ENCODE data around the gene RAI1. TPM values are rescaled to one million over a fixed set of nuclear protein-coding genes. Genes with fewer than 3 reads are reported as not detected.

RAI1 gene
- polyA plus RNA-seq, 1 donor from 2014 or later = 3.0 TPM

DNA sequence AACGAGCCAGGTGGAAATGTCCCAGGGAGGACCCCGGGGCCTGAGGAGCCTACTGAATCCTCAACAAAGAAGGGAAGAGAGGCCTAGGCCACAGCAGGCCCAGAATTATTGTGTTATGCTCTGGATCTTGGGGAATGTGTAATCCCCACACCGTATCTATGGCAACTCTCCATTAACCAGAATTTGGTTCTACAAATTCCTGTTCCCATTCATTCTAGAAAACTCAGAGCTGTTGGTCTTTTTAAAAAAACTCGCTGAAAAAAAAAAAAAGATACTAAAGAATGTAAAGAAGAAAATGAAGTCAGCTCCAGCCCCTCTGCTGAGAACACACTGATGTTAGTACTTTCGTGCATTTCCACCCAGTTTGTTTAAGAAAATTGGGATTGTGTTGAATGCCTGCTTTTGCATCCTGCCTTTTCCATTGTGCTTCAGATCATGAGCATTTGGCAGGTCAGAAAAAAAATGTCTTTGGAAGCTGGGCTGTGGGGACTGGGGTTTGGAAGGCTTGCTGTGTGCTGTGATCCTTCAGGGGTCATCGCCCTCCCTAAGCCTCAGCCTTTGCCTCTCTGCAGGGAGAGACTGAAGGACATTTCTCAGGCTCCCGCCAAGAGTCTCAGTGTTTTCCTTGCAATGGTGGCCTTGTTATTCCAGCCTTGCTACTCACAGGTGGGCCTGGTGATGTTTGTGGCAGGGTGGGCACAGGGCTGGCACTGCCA, 86.1 kb downstream of the RAI1 start:
- Mint-ChIP-seq H3K4me1 (peaks cover 16 to 21% (median 21%) of the 10 kb centered on the region in 3 donors), H3K27ac (peak overlapping the region in 1 of 3 donors; percentile 90)

DNA sequence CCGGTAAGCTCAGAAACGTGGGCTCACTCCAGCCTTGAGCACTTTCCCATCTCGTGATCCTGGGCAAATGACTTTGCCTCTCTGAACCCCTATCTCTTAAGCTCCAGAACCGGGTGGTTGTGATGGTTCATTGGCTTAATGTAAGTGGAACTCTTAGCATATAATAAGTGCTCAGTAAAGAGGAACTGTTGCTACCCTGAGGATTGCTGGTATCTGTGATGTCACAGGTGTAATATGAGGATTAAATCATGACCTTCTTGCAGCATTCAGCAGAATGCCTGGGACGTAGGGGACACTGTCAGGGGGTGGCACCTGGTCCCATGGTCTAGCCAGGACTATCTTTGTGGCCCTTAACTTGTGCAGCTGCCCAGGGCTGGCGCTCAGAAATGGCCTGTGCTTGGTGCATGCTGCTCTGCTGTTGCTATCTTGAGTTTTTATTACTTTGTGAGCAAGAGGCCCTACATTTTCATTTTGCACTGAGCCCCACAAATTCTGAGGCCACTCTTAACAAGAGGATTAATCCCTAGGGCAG, 86.7 kb downstream of the RAI1 start:
- peaks cover 6% of the 10 kb centered on the region for H3K36me3 Mint-ChIP-seq
- H3K9me3 Mint-ChIP-seq = no peaks in the 10 kb centered on the region
- H3K27ac Mint-ChIP-seq = no peak overlapping the region
- peaks cover 16 to 24% (median 21%) of the 10 kb centered on the region in 3 donors for H3K4me1 Mint-ChIP-seq
- no peaks in the 10 kb centered on the region for H3K27me3 Mint-ChIP-seq
- H3K4me3 Mint-ChIP-seq = no peak overlapping the region

More for the DNA sequence above, 86.1 kb downstream of the RAI1 start:
- H3K27me3 Mint-ChIP-seq = no peaks in the 10 kb centered on the region
- H3K9me3 Mint-ChIP-seq = no peaks in the 10 kb centered on the region
- H3K4me3 Mint-ChIP-seq = peak overlapping the region in 1 of 4 donors; percentile 66
- peaks cover 6% of the 10 kb centered on the region for H3K36me3 Mint-ChIP-seq

DNA sequence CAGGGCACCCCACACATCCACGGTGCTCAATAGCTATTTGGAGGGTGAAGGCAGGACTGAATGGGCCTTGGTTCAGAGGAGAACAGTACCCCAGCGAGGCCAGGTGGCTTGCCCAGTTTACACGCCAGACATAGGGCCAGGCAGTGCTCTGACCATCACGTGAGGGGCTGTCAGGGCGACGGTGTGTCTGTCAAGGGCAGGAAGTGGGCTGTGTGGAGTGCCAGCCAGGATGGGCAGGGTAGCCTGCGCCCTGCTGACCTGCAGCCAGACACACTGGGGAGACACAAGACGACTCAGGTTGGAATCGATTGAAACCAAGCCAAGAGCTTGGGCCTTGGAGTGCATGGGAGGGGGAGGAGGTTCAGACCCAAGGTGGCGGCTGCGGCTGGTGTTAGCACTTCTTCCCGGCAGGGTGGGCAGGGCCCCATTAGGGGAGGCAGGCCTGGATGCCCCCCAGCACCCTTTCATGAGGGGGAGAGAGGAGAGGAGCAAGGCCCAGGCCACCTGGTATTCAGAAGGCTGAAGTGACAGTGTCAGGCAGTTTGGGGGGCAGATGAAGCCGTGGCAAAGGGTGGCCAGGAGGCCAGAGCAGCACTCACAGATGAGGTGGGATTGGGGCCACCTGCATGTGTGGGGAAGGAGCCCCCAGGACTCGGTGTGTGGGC, 87.3 kb downstream of the RAI1 start:
- H3K4me3 Mint-ChIP-seq = no peak overlapping the region
- peaks cover 16 to 24% (median 23%) of the 10 kb centered on the region in 3 donors for H3K4me1 Mint-ChIP-seq
- no peaks in the 10 kb centered on the region for H3K27me3 Mint-ChIP-seq
- no peaks in the 10 kb centered on the region for H3K9me3 Mint-ChIP-seq
- peaks cover 6% of the 10 kb centered on the region for H3K36me3 Mint-ChIP-seq
- peak overlapping the region in 1 of 3 donors; percentile 89 for H3K27ac Mint-ChIP-seq

DNA sequence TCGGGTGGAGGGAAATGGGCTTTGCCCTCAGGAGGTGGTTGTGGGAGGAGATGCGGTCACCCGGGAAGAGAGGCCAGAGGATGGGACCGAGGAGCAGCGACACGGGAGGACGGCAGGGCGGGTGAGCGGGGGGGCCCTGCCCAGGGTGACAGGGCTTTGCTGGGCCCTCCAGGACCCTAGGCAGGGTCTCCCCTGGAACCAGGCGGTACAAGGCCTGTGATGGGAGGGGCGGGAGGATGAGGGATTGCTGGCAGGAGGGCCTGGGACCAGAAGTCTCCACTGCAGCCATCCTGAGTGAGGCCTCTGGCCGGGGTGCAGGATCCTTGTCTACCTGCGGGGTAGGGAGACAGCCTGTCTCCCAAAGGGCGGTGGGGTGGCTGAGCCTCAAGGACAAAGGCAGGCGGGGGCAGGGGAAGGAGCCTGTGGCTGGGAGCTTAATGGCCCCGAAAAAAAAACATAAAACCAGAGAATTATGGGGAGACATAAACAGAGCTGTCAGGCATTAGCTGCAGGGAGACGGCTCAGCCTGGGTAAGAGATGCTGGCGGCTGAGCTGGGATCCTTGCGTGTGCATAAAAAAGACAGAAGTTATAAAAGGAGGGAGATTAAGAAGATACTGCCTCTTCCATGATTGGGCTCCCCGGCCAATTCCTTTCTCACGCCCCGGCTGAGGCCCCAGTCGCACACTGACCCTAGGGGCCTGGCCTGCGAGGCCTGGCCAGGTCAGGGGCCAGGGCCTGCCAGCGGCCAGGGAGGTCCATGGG, 88.8 kb downstream of the RAI1 start:
- no peaks in the 10 kb centered on the region for H3K9me3 Mint-ChIP-seq
- no peaks in the 10 kb centered on the region for H3K27me3 Mint-ChIP-seq
- H3K36me3 Mint-ChIP-seq = peaks cover 5% of the 10 kb centered on the region
- H3K4me3 Mint-ChIP-seq = no peak overlapping the region
- H3K27ac Mint-ChIP-seq = no peak overlapping the region
- H3K4me1 Mint-ChIP-seq = peaks cover 12 to 17% (median 16%) of the 10 kb centered on the region in 3 donors

- Mint-ChIP-seq H3K36me3 (peaks cover 4% of the 10 kb centered on the region), H3K27me3 (no peaks in the 10 kb centered on the region), H3K4me3 (no peak overlapping the region), H3K4me1 (peaks cover 10 to 12% (median 11%) of the 10 kb centered on the region in 3 donors), H3K9me3 (no peaks in the 10 kb centered on the region), H3K27ac (no peak overlapping the region)
Observed at GRCh38 chr17:17770632-17771044, 89.4 kb downstream of the RAI1 start.

DNA sequence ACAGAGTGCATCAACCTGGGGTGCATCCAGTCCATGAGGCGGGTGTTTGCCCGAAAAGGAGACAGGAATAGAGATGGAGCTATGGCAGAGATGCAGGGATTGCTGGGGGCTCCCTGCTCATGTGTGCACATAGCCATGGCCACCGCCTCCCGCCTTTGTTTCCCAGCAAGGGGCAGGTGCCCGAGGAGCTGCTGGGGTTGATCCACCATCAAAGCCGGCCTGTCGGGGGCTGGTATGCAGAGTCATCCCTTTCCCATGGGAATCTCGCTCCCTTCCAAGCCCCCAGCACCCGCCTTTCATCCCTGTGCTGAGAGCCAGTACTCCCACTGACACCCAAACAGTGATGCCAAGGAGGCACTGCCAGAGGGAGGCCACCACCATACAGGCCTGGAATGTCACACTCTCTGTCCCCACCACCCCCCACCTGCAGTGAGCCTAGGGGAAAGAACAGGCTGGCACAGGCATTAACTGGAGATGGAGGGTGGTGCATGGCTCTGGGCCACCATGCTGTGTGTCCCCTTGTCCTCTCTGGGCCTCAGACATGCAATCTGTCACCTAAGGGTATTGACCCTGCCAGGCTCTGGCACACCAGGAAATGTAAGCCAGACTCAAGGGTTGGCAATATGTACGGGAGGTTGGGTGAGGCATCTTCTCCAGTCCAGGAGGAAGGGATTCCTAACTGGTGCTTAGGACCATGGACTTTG, 90.4 kb downstream of the RAI1 start:
- Mint-ChIP-seq H3K27ac (no peak overlapping the region), H3K4me3 (no peak overlapping the region), H3K27me3 (no peaks in the 10 kb centered on the region), H3K36me3 (peaks cover 1% of the 10 kb centered on the region), H3K9me3 (no peaks in the 10 kb centered on the region), H3K4me1 (peaks cover 4 to 9% (median 5%) of the 10 kb centered on the region in 3 donors)

GRCh38 chr17:17772231-17772630, 91.0 kb downstream of the RAI1 start:
- Mint-ChIP-seq H3K27ac (peak overlapping the region in 1 of 3 donors; percentile 69), H3K27me3 (no peaks in the 10 kb centered on the region), H3K4me1 (peaks cover 4 to 8% (median 5%) of the 10 kb centered on the region in 3 donors), H3K36me3 (peaks cover 1% of the 10 kb centered on the region), H3K9me3 (no peaks in the 10 kb centered on the region), H3K4me3 (no peak overlapping the region)

GRCh38 chr17:17774009-17774881, 93.0 kb downstream of the RAI1 start:
- no peak overlapping the region for H3K27ac Mint-ChIP-seq
- peaks cover 4 to 8% (median 5%) of the 10 kb centered on the region in 3 donors for H3K4me1 Mint-ChIP-seq
- H3K36me3 Mint-ChIP-seq = peaks cover 1% of the 10 kb centered on the region
- H3K4me3 Mint-ChIP-seq = no peak overlapping the region
- H3K27me3 Mint-ChIP-seq = no peaks in the 10 kb centered on the region
- H3K9me3 Mint-ChIP-seq = no peaks in the 10 kb centered on the region

DNA sequence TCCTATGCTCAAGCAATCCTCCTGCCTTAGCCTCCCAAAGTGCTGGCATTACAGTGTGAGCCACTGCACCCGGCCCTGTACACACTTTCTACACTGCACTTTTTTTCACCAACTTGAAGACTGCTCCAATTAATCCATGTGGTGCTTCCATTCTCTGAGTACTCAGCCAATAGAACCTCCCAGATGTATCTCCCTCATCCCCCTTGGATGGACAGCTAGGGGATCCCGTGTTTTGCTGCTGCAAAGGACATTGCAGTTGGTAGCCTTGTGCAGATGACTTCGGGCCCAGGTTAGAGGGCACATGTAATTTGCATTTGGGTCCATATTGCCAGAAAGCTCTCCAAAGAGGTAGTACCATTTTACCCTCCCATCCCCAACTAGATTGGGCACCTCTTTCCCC, 95.6 kb downstream of the RAI1 start:
- no peak overlapping the region for H3K4me3 Mint-ChIP-seq
- peaks cover 5 to 10% (median 7%) of the 10 kb centered on the region in 3 donors for H3K4me1 Mint-ChIP-seq
- H3K9me3 Mint-ChIP-seq = no peaks in the 10 kb centered on the region
- H3K36me3 Mint-ChIP-seq = peaks cover 1% of the 10 kb centered on the region
- no peak overlapping the region for H3K27ac Mint-ChIP-seq
- H3K27me3 Mint-ChIP-seq = peaks cover 5% of the 10 kb centered on the region

DNA sequence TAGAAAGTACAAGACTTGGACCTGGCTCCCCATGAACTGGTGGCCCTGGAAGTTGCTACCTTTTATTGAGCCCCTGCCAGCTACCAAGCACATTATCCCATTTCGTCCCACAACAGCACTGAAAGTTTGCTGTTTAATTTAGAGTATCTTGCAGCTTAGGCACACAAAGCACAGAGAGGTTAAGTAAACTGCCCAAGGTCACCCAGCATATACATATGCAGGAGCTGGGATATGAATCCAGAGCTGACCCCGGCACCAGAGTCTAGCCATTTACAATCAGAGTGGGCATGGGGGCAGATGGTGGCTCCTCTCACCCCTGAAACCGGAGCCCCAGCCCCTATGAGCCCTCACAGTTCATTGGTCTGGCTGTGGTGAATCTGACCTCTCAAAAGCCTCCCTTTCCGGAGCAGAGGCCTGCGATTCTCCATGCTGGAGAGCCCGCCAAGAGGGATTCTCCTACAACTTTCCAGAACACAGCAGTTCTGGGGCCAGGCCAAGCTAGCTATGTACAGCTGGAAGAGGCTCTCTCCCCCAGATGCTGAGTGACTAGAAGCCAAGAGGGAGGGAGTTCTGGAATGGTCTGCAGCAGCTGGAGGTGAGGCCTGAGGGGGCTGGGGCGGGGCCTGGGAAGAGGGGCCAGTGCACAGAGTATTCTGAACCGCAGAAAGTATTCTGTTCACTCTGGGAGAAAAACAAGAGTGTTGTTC, 97.2 kb downstream of the RAI1 start:
- H3K27me3 Mint-ChIP-seq = peaks cover 5% of the 10 kb centered on the region
- H3K9me3 Mint-ChIP-seq = no peaks in the 10 kb centered on the region
- no peaks in the 10 kb centered on the region for H3K36me3 Mint-ChIP-seq
- H3K4me1 Mint-ChIP-seq = peaks cover 5 to 6% (median 5%) of the 10 kb centered on the region in 3 donors
- peak overlapping the region in 1 of 4 donors; percentile 39 for H3K4me3 Mint-ChIP-seq
- H3K27ac Mint-ChIP-seq = no peak overlapping the region

- Mint-ChIP-seq H3K9me3 (no peaks in the 10 kb centered on the region), H3K36me3 (no peaks in the 10 kb centered on the region), H3K27me3 (peaks cover 6% of the 10 kb centered on the region), H3K4me1 (peaks cover 7 to 10% (median 8%) of the 10 kb centered on the region in 3 donors), H3K27ac (no peak overlapping the region), H3K4me3 (peak overlapping the region in 1 of 4 donors; percentile 39)
Observed at GRCh38 chr17:17779015-17779611, 97.9 kb downstream of the RAI1 start.

GRCh38 chr17:17780922-17781590, 99.8 kb downstream of the RAI1 start:
- no peaks in the 10 kb centered on the region for H3K36me3 Mint-ChIP-seq
- H3K27ac Mint-ChIP-seq = peak overlapping the region in 2 of 3 donors; percentile 1 to 67
- peak overlapping the region; percentile 20 to 76 (median 58) for H3K4me3 Mint-ChIP-seq
- peaks cover 13 to 24% (median 17%) of the 10 kb centered on the region in 3 donors for H3K4me1 Mint-ChIP-seq
- no peaks in the 10 kb centered on the region for H3K9me3 Mint-ChIP-seq
- H3K27me3 Mint-ChIP-seq = peaks cover 6% of the 10 kb centered on the region
